HUES6 (cell line): ENCODE measurements around the gene EIF2B2.

Experiments used
- H3K27ac ChIP-seq: 2 replicates; pipeline ENCODE4 v1.7.0; 2013; ENCODE audit warnings: low read depth, mild to moderate bottlenecking, low read length, inconsistent platforms
- H3K27me3 ChIP-seq: 2 replicates; pipeline ENCODE4 v1.6.1; 2013; ENCODE audit warnings: low read length; ENCODE audit not compliant: control insufficient read depth, insufficient read depth
- H3K36me3 ChIP-seq: 2 replicates; pipeline ENCODE4 v1.6.1; 2013; ENCODE audit warnings: low read length; ENCODE audit not compliant: control insufficient read depth, insufficient read depth
- H3K4me1 ChIP-seq: 2 replicates; pipeline ENCODE4 v1.6.1; 2013; ENCODE audit warnings: low read length; ENCODE audit not compliant: control insufficient read depth, insufficient read depth
- H3K4me3 ChIP-seq: 2 replicates; pipeline ENCODE4 v1.5.1; 2013; ENCODE audit warnings: low read depth, low read length
- H3K9ac ChIP-seq: one replicate; pipeline ENCODE4 v1.6.1; 2013; ENCODE audit warnings: mild to moderate bottlenecking, low read length
- H3K9me3 ChIP-seq: 2 replicates; pipeline ENCODE4 v1.6.1; 2013; ENCODE audit warnings: low read depth, low read length; ENCODE audit not compliant: control insufficient read depth, insufficient read depth

EIF2B2 gene

DNA sequence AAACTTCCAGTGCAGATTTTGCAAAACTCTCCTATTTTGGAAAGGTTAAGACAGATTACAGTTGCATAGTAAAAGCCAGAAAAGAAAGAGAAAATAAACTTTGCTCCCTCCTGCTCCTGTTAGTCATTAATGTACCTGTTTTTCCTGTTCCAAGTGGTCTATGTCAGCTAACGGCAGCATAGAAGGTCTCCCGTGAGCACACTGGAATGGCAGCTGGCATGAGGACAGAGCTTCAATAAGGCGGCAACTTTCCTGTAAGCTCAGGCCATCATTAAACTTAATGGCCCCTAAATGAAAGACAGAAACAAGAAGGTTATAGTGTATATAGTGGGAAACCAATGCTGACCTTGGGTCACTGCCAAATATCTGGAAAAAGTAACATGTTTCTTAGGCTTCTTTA is 16.0 kb downstream of the EIF2B2 start:
- Histone ChIP-seq H3K4me1 (no peaks in the 10 kb centered on the region), H3K4me3 (no peak overlapping the region), H3K9me3 (no peaks in the 10 kb centered on the region), H3K36me3 (peaks cover 67% of the 10 kb centered on the region), H3K27me3 (no peaks in the 10 kb centered on the region), H3K27ac (no peak overlapping the region), H3K9ac (no peak overlapping the region)

DNA sequence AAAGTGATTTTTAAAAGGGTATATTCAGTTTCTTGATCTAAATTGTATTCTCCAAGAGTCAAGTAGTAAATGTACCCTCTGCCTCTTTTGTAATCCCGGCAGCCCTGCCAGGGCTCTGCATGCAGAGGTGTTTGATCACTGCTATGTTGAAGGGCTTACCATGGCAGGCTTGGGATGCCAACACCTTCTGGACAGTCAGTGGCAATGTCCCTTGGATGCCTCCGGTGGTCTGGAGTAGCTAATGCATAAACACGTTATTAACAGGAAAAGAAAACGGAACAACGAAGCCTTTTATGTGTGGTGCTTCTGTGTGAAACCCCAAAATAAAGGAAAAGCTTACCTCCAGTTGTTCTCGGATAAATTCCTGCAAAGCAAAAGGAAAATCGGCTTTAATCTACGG is 19.9 kb downstream of the EIF2B2 start:
- H3K27me3 ChIP-seq, result no peaks in the 10 kb centered on the region
- no peak overlapping the region for H3K4me3 ChIP-seq
- H3K27ac ChIP-seq, result no peak overlapping the region
- H3K4me1 ChIP-seq, result no peaks in the 10 kb centered on the region
- no peaks in the 10 kb centered on the region for H3K9me3 ChIP-seq
- H3K9ac ChIP-seq, result no peak overlapping the region
- peaks cover 41% of the 10 kb centered on the region for H3K36me3 ChIP-seq

DNA sequence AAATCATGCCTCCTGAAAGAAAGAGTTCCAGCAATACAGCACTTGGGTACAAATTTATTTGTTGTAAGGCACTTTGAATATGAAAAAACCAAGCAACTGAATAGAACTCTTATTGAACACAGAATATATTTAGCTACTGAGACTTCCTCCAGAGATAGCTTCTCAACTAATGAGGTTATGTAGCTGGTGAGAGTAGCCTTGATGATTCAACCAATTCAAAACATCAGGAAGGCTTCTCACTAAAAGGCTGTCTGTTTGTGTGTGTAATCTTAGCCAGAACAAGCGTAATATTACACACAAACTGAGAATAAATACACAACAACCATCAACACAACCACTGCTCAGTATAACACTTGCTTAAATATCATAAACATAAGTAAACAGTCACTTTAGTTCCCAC is 20.4 kb downstream of the EIF2B2 start:
- H3K9ac ChIP-seq, result no peak overlapping the region
- no peaks in the 10 kb centered on the region for H3K27me3 ChIP-seq
- no peaks in the 10 kb centered on the region for H3K9me3 ChIP-seq
- peaks cover 39% of the 10 kb centered on the region for H3K36me3 ChIP-seq
- no peaks in the 10 kb centered on the region for H3K4me1 ChIP-seq
- no peak overlapping the region for H3K4me3 ChIP-seq
- no peak overlapping the region for H3K27ac ChIP-seq

DNA sequence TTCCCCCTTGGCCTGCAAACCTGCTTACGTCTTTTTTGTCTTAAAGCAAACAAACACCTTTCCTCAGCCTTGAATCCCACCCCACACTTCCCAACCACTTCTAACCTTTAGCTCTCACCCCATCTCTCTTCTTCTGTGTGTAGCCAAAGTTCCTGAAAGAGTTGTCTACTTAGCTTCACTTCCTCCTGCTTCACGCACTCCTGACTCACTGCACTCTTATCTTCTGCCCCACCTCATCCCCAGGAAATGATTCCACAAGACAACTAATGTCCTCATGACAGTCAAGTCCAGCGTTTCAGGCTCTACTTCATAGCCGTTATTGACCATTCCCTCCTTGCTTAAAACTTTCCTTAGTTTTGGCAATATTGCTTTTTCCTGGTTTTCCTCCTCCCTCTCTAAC is 22.4 kb downstream of the EIF2B2 start:
- no peak overlapping the region for H3K4me3 ChIP-seq
- no peaks in the 10 kb centered on the region for H3K9me3 ChIP-seq
- no peak overlapping the region for H3K9ac ChIP-seq
- no peaks in the 10 kb centered on the region for H3K27me3 ChIP-seq
- H3K4me1 ChIP-seq, result no peaks in the 10 kb centered on the region
- peaks cover 28% of the 10 kb centered on the region for H3K36me3 ChIP-seq
- H3K27ac ChIP-seq, result no peak overlapping the region

DNA sequence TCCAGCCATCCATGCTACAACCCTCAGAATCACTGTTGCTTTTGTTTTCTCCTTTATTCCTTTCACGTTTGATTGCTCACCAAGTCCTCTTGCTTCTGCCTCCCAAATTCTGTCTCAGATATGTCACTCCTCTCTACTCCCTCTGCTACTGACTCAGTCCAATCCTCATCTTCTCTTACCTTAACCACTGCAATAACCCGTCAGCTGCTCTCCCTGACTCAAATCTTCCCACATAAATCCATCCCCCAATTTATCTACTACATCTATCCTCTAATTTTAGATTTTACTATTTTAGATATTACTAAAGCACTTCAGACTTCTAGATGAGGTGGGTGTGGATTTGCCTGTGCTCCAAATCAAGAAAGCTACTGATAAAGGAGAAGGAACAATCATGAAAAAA is 23.2 kb downstream of the EIF2B2 start:
- Histone ChIP-seq H3K27ac (no peak overlapping the region), H3K36me3 (peaks cover 30% of the 10 kb centered on the region)

DNA sequence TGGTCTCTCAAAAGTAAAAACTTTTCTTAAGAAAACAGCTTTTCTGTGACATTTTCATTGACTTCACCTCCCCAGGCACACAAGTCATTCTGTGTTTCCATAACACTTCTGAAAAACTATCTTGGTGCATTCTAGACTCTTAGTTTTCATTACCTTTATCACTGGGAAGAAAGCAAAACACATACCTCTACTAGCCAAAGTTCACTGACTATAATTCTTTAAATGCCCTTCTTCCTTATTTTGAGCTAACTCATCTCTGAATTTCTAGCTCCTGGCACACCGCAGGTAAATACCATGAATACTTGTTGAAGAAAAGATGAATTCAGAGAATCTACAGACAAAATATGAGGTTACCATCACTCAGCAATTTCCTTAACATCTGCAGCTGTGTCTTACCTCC is 27.4 kb downstream of the EIF2B2 start:
- no peak overlapping the region for H3K4me3 ChIP-seq
- H3K9ac ChIP-seq, result no peak overlapping the region
- no peaks in the 10 kb centered on the region for H3K9me3 ChIP-seq
- H3K36me3 ChIP-seq, result peaks cover 31% of the 10 kb centered on the region
- no peaks in the 10 kb centered on the region for H3K4me1 ChIP-seq
- H3K27me3 ChIP-seq, result no peaks in the 10 kb centered on the region
- H3K27ac ChIP-seq, result no peak overlapping the region

More for the DNA sequence above, 23.2 kb downstream of the EIF2B2 start:
- no peak overlapping the region for H3K9ac ChIP-seq
- no peak overlapping the region for H3K4me3 ChIP-seq
- H3K9me3 ChIP-seq, result no peaks in the 10 kb centered on the region
- no peaks in the 10 kb centered on the region for H3K27me3 ChIP-seq
- no peaks in the 10 kb centered on the region for H3K4me1 ChIP-seq

DNA sequence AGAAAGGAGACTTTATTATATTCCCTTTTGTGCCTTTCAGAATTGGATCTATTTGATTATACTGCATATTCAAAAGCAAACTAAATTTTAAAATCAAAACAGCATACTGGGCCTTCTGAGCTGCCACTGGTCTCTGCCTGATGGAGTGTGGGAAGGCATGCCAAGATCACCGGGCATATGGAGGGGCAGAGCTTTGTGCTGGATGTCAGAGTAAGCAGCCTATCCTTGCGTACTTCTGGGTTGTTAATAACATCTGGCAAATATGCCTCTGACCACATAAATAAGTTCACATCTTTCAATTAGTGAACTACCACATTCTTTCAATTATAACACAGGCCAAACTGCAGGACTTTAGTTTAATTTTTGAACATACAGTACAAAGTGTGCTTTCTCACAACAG is 30.2 kb downstream of the EIF2B2 start:
- no peaks in the 10 kb centered on the region for H3K4me1 ChIP-seq
- no peaks in the 10 kb centered on the region for H3K9me3 ChIP-seq
- H3K9ac ChIP-seq, result no peak overlapping the region
- H3K27ac ChIP-seq, result no peak overlapping the region
- no peaks in the 10 kb centered on the region for H3K27me3 ChIP-seq
- no peak overlapping the region for H3K4me3 ChIP-seq
- peaks cover 39% of the 10 kb centered on the region for H3K36me3 ChIP-seq

DNA sequence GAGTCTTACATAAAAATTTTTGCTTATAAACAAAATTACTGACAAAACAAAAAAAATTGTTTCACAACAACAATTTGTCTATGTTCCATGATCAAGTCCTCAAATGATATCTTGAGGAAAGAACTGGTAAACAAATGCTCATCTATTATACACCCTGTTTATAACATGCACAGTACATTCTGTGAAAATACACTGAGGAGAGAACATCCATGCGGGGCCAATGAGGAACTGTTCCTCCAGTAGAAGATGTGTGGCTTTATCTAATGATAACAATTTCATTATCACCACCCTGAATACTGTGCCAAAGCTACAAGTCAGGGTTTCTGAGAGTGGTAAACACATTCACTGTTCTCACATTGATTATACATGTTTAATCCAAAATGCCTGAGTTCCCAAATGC is 37.8 kb downstream of the EIF2B2 start:
- Histone ChIP-seq H3K9me3 (no peaks in the 10 kb centered on the region), H3K4me3 (no peak overlapping the region), H3K4me1 (no peaks in the 10 kb centered on the region), H3K27me3 (no peaks in the 10 kb centered on the region), H3K36me3 (peaks cover 45% of the 10 kb centered on the region), H3K9ac (no peak overlapping the region), H3K27ac (no peak overlapping the region)

DNA sequence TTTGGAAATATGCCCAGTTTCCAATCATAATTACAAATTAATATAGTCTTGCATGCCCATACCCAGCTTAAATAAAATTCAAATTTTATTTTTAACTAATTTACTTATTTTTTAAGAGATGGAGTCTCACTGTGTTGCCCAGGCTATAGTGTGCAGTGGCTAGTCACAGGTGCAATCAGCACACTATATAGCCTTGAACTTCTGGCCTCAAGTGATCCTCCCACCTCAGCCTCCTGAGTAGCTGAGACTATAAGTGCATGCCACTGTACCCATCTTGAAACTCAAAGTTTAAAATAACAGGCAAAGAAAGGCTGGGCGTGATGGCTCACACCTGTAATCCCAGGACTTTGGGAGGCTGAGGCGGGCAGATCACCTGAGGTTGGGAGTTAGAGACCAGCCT is 38.2 kb downstream of the EIF2B2 start:
- no peak overlapping the region for H3K4me3 ChIP-seq
- H3K27ac ChIP-seq, result no peak overlapping the region
- no peak overlapping the region for H3K9ac ChIP-seq
- H3K4me1 ChIP-seq, result no peaks in the 10 kb centered on the region
- no peaks in the 10 kb centered on the region for H3K27me3 ChIP-seq
- H3K36me3 ChIP-seq, result peaks cover 42% of the 10 kb centered on the region
- no peaks in the 10 kb centered on the region for H3K9me3 ChIP-seq

DNA sequence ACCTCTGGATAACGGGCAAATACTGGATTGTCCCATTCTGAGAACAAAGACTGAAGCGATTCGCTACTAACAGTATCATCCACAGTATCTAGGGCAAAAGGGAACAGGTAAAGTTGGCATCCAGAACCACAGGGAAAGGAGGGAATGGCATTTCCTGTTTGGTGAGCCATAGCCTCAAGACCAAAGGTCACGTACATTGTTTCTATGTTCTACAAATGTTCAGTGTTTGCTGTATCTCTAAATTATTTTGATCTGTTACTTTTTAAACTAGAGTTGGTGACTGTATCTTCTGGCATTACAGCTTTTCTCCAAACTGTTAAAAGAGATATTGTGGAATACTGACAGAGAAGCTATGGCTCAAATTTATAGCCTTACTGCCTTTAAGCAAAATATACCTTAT is 38.9 kb downstream of the EIF2B2 start:
- Histone ChIP-seq H3K36me3 (peaks cover 40% of the 10 kb centered on the region), H3K9ac (no peak overlapping the region), H3K27me3 (no peaks in the 10 kb centered on the region), H3K4me3 (no peak overlapping the region), H3K4me1 (no peaks in the 10 kb centered on the region), H3K27ac (no peak overlapping the region), H3K9me3 (no peaks in the 10 kb centered on the region)

DNA sequence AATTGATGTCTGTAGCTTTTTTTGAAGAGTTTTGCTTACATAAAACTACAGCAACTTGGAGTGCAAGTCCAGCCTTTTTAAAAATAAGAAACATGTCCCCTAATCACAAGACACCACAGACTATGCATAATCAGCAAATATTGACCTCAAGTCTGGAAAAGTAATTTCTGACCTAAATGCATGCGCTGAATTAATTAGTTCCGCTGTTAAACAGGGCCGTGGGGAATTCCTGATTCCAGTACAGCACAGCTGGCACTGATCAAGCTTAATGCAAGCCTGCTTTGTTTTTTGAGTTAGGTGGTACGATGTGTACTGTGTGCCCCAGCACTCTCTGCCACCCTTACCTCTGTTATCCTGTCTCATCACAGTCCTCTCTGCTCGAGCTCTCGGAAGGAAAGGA is 39.3 kb downstream of the EIF2B2 start:
- no peaks in the 10 kb centered on the region for H3K4me1 ChIP-seq
- no peaks in the 10 kb centered on the region for H3K9me3 ChIP-seq
- peaks cover 36% of the 10 kb centered on the region for H3K36me3 ChIP-seq
- H3K27ac ChIP-seq, result no peak overlapping the region
- H3K4me3 ChIP-seq, result no peak overlapping the region
- no peaks in the 10 kb centered on the region for H3K27me3 ChIP-seq
- H3K9ac ChIP-seq, result no peak overlapping the region

DNA sequence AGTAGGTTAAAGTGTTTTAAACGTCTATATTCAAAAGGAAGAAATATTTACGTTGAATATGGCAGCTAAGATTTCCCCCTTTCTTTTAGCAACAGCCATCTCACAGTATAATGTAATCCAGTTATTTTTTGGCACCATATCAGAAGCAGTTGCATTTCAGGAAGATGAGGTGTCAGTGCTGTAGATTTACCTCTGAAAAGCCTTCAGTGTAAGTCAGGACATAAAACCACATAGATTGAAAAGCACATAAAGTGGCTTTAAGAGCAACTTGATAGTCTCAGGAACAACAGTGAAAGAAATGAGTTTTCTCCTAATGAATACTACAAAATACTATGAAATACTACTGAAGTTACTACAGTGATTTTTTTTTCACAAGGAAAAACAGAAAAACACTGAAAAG is 41.6 kb downstream of the EIF2B2 start:
- Histone ChIP-seq H3K27me3 (no peaks in the 10 kb centered on the region), H3K4me1 (no peaks in the 10 kb centered on the region), H3K36me3 (peaks cover 25% of the 10 kb centered on the region), H3K27ac (no peak overlapping the region), H3K4me3 (no peak overlapping the region), H3K9me3 (no peaks in the 10 kb centered on the region), H3K9ac (no peak overlapping the region)
